Ishikawa (cell line): ENCODE measurements around the gene NOL12.

ENCODE experiments used
- CEBPB ChIP-seq: IDR thresholded peaks from 2 replicates; pipeline ENCODE4 v1.6.1; 2012
- CREB1 ChIP-seq: IDR thresholded peaks from 2 replicates; pipeline ENCODE4 v1.6.1; 2012; ENCODE audit warnings: low read depth
- EGR1 ChIP-seq: IDR thresholded peaks from 2 replicates; pipeline ENCODE4 v1.6.1; 2012
- EP300 ChIP-seq: IDR thresholded peaks from 2 replicates; pipeline ENCODE4 v1.6.1; 2012; ENCODE audit warnings: borderline replicate concordance
- FOXM1 ChIP-seq: IDR thresholded peaks from 2 replicates; pipeline ENCODE4 v1.6.1; 2012; ENCODE audit warnings: low read depth, borderline replicate concordance
- MAX ChIP-seq: IDR thresholded peaks from 2 replicates; pipeline ENCODE4 v1.6.1; 2012
- NFIC ChIP-seq: IDR thresholded peaks from 2 replicates; pipeline ENCODE4 v1.6.1; 2012
- RAD21 ChIP-seq: IDR thresholded peaks from 2 replicates; pipeline ENCODE4 v1.6.1; 2012; ENCODE audit warnings: low read depth
- TAF1 ChIP-seq: IDR thresholded peaks from 2 replicates; pipeline ENCODE4 v1.6.1; 2012; ENCODE audit warnings: low read depth, mild to moderate bottlenecking
- TCF12 ChIP-seq: IDR thresholded peaks from 2 replicates; pipeline ENCODE4 v1.6.1; 2012; ENCODE audit warnings: low read depth
- TEAD4 ChIP-seq: IDR thresholded peaks from 2 replicates; pipeline ENCODE4 v1.6.1; 2012
- USF1 ChIP-seq: IDR thresholded peaks from 2 replicates; pipeline ENCODE4 v1.6.1; 2012
- YY1 ChIP-seq: IDR thresholded peaks from 2 replicates; pipeline ENCODE4 v1.6.1; 2012; ENCODE audit warnings: low read depth
- ZBTB7A ChIP-seq: IDR thresholded peaks from 2 replicates; pipeline ENCODE4 v1.6.1; 2012; ENCODE audit warnings: low read depth
- TF ChIP-seq, protein P1 (sequence below): IDR thresholded peaks from 2 replicates; pipeline ENCODE4 v1.6.1; 2012; ENCODE audit warnings: low read depth, mild to moderate bottlenecking

The NOL12 gene

DNA sequence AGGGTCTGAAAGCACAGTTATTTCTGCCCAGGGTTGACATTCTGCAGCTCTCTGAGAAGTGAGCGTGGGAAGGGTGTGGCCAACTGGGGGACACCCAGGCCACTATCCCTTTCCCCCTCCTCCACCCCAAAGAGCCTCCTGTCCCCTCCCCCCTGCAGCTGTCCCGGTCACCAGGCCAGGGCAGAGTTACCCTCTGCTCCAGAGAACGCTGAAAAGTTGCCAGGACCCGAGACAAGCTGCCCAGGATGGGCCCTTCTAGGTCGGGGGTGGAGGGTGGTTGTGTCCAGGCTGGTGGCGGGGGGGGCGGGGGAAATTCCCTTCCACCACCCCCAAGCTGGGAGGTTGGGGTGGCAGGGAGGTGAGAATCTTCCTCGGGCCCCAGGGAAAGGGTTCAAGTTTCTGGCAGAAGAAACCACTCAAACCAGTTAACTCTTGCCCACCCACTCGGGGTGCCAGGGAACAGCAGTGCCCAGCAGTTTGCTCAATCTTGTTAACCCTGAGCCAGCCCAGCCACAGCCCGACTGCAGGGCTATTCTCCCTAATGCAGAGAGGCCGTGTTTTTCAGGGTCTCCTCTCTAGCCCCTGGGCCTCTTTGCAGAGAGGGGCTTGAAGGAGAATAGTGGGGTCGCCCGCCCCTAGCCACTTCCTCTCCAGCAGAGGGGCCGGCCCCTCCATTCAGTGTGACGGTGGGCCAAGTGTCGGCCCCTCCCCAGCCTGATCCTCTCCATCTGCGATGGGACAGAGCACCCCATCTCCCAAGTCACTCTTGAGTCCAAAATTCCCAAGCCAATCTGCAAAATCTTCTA lies 10.0 kb upstream of the NOL12 start:
- TF ChIP-seq NFIC: 0 out of 2 replicates have a peak, but pooled peaks have one; percentile 3
- no peak for TF ChIP-seq TEAD4

GRCh38 chr22:37676736-37677492 lies 9.2 kb upstream of the NOL12 start:
- TF ChIP-seq CREB1: no peak
- no peak for TF ChIP-seq CEBPB
- TF ChIP-seq NFIC: no peak
- TF ChIP-seq USF1: no peak
- TF ChIP-seq TAF1: no peak
- TF ChIP-seq ZBTB7A: peak; percentile 97
- TF ChIP-seq EGR1: no peak
- TF ChIP-seq MAX: peak; percentile 85
- no peak for TF ChIP-seq FOXM1
- peak; percentile 58; the same call in 1 of the 2 replicates for TF ChIP-seq EP300
- TF ChIP-seq, protein P1, sequence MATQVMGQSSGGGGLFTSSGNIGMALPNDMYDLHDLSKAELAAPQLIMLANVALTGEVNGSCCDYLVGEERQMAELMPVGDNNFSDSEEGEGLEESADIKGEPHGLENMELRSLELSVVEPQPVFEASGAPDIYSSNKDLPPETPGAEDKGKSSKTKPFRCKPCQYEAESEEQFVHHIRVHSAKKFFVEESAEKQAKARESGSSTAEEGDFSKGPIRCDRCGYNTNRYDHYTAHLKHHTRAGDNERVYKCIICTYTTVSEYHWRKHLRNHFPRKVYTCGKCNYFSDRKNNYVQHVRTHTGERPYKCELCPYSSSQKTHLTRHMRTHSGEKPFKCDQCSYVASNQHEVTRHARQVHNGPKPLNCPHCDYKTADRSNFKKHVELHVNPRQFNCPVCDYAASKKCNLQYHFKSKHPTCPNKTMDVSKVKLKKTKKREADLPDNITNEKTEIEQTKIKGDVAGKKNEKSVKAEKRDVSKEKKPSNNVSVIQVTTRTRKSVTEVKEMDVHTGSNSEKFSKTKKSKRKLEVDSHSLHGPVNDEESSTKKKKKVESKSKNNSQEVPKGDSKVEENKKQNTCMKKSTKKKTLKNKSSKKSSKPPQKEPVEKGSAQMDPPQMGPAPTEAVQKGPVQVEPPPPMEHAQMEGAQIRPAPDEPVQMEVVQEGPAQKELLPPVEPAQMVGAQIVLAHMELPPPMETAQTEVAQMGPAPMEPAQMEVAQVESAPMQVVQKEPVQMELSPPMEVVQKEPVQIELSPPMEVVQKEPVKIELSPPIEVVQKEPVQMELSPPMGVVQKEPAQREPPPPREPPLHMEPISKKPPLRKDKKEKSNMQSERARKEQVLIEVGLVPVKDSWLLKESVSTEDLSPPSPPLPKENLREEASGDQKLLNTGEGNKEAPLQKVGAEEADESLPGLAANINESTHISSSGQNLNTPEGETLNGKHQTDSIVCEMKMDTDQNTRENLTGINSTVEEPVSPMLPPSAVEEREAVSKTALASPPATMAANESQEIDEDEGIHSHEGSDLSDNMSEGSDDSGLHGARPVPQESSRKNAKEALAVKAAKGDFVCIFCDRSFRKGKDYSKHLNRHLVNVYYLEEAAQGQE: no peak
- TF ChIP-seq YY1: no peak
- TF ChIP-seq RAD21: no peak
- TF ChIP-seq TEAD4: no peak
- TF ChIP-seq TCF12: peak; percentile 80

- TF ChIP-seq ZBTB7A (no peak), EGR1 (no peak), USF1 (no peak), TCF12 (no peak)
These were observed 8.6 kb upstream of the NOL12 start for GRCh38 chr22:37677493-37677974.

DNA sequence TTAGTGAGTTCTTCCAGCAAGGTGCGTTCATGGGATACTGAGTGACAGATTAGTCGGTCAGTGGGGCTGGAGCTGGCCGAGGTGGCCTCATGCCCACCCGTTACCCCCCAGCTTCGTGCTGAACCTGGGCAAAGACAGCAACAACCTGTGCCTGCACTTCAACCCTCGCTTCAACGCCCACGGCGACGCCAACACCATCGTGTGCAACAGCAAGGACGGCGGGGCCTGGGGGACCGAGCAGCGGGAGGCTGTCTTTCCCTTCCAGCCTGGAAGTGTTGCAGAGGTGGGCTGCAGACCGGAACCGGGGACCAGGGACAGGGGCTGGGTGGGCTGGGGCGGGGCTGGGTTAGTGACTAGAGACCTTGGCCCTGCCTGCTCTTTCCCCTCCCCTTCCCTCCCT lies 7.8 kb upstream of the NOL12 start:
- TF ChIP-seq, protein P1: no peak
- TF ChIP-seq RAD21 (no peak), NFIC (no peak), EP300 (no peak), FOXM1 (no peak), YY1 (no peak), CREB1 (no peak), USF1 (no peak)

DNA sequence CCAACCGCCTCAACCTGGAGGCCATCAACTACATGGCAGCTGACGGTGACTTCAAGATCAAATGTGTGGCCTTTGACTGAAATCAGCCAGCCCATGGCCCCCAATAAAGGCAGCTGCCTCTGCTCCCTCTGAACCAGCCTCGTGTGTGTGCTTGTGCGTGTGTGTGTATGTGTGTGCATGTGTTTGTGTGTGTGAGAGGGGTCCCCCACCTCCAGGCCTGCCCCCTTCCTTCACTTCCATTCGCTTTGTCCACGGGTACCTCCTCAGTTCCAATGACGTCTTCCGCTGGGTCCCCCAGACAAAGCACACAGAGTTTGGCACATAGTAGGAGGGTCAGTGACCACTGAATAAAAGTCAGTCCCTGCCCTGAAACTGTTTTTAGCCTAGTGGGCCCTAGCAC lies 6.5 kb upstream of the NOL12 start:
- TF ChIP-seq TEAD4 (no peak), NFIC (no peak), RAD21 (no peak), EGR1 (no peak), TAF1 (no peak), CEBPB (no peak), MAX (no peak), ZBTB7A (no peak), EP300 (no peak)
- TF ChIP-seq, protein P1: no peak
